Activated gamma-delta T cell (primary cell): ENCODE measurements around the gene DHRS7B.
A peak's percentile ranks its signal among the peaks of the same experiment; 100 is the strongest.
"Not testable (repeated sequence)": the region's sequence is repeated elsewhere in the genome, so short reads cannot be mapped to it uniquely, and the experiment has no call there.

Experiments
- DNase-seq: peaks from one replicate; lab custom pipeline; 2025; lab: John Stamatoyannopoulos, UW

Gene DHRS7B

GRCh38 chr17:21209511-21210175, 82.9 kb downstream of the DHRS7B start:
- no peak for DNase-seq

DNA sequence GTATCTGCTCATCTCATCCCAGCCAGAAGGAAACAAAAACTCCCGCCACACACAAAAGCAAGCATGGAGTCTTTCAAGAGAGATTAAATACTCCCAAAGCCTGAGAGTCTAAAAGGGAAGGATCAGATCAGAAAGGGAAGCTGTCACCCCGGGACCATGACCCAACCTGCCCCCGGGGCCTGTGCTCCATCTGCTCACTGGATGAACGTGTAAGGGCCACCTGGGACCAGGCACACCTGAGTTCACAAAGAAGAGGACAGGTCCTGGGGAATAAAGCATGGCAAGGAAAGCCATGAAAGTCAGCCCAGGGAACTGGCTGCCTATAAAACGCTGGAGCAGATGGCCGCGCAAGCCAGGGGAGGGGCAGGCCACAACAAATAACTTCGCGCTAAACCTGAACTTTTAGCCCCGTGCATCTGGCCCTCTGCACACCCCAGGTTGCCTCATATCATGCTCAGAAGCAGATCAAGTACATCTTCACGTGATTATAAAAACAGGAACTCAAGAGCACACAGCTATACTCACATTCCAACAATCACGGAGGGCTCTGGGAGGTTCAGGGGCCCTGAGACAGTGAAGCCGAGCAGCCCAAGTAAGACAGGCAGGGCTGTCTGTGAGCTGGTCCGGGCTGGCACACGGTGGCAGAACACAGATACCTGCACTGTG, 83.8 kb downstream of the DHRS7B start:
- no peak for DNase-seq

DNA sequence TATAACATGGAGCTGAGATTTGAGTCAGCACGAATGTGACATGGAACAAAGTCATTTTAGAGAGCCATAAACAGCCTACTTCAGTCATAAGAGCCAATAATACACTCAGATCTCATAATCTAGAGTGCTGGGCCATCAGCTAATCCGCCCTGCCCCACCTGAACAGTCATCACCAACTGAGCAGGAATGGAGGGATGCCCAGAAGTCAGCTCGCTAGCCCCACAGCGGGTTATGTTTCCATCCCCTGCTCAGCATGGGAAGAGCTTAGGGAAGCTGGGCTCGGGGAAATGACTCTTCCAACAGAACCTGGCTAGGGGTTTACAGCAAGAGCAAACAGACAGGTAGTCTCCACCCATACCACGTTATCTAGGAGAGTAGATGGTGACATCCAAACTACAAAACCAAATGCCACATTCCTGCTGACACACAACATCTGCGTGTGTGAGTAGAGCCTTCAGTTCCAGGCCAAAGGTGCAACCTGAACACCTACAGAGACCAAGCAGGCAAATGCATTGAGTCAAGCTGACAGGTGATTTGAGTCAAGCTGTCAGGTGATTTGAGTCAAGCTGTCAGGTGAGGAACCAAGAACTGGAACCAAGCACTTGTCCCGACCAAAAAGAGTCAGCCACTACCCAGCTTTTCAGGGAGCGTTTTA, 85.2 kb downstream of the DHRS7B start:
- DNase-seq, result no peak

DNA sequence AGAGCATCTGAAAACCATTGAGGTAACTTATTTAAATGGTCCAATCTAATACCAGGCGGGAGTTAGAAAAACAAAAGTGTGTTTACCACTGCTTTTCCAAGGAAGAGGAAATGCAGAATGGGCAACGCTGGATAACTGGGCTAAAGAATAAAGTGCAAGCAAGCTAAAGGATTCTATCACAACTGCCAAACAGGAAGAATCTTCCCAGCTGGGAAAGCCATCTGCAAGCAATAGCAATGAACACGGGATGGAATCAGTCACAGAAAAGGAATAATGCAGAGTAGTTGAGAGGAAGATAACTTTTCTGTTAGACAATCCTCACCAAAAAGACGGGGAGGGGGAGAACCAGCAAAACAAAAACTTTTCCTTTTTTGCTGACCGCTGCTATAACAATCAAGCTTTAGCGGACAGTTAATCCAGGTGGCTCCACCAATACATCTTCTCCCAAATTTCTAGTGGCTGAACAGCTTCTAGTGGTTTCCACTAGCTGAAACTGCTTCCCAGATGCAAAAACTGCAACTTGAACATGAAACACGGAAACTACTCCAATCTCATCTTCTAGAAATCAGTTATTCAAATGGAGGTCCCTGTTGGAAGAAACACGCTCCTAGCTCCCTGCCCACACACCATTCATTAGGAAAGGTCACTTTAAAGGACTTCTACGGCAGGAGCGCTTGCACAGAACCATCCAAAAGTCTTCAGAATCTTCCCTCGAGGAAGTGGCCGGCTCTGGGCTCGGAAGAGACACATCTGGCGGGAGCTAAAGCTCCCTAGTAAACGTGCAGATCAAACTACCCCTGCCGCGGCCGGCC, 86.3 kb downstream of the DHRS7B start:
- DNase-seq, result no peak

DNA sequence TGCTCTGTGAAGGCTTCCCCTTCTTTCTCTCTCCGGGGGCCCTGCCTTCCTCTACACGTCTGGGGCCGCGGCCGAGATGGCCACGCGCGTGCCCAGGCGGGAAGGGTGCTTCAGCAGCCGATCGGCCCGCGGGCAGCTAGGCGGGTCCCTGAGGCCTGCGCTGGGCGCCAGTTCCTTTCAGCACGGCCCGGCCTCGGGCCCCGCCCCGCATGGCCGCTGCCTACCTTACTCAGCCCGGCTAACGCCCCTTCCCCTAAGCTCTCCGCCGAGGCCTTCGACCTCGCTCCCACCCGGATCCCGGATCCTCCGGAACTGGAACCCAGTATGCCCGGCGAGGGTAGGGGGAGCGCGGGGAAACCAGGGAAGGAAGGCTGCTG, 86.9 kb downstream of the DHRS7B start:
- no peak for DNase-seq

DNA sequence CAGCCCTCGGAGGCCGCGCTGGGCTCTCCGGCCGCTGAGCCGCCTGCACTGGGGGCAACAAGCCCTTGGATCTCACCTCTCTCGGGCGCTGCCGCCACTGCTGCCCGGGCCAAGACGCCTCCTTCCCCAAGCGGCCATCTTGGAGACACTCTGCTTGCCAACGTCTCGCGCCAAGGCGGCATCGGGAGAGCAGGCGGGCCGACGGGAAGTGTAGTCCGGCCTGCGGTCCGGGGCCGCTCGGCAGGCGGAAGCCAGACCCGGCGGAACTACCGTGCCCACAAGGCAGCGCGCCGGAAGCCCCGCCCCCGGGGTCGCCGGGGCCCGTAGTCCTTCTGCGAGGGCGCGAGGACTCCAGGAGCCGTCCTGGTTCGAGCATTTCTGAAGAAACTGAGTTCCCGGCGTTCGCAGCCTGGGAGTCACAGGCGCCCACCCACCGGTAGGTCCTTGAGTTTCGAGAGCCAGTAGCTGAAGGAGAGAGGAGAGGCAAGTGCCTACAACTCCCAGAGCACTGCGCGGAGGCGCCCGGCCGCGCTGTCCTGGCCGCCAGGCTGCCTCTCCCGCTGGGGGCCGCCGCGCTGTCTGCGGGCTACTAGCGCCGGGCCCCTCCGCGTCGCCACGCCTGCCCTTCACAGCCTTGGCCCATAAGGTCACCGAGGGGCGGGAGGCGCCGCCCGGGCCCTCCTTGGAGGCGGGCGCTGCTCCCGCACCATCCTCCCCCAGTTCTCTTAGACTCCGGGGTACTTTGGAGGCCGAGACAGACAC, 87.4 kb downstream of the DHRS7B start, which contains the start of gene TMEM11:
TSS of gene TMEM11 (minus strand) at position 147 of the 762 bp plus-strand sequence. CDS start at position 138, 9 bp downstream.
- DNase-seq, result peak; percentile 91

DNA sequence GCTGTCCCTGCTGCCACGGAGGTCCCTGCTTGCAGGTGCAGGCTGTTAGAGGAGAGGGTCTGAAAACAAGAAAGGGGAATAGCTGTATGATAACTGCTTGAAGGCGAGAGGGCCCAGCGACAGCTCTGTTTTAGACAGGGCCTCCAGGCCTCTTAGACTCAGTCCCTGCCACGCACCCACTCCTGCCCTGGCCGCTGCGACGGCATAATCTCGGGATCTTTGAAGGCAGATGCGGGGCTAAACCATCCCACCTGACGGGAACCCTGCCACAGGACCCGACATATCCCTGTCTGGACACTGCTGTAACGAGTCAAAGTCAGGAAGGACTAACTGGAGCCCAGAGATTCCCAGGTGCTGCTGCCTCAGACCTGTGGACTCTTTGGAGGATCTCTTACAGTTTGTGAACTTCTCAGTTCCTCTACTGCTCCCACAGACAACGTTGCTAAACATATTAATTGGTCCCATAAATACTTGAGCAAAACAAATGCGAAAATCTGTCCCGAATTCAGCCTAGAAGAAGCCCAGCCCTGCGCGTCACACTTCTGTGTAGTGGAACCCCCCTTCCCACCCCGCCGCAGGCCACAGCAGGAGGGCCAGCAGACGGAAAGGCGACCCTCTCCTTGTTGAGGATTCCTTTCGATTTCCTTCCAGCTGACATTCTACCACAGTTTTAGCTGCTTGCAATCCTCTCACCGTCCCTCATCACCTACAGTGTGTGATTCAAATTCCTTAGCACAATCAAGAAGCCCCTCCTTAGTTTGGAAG, 88.2 kb downstream of the DHRS7B start:
- no peak for DNase-seq

DNA sequence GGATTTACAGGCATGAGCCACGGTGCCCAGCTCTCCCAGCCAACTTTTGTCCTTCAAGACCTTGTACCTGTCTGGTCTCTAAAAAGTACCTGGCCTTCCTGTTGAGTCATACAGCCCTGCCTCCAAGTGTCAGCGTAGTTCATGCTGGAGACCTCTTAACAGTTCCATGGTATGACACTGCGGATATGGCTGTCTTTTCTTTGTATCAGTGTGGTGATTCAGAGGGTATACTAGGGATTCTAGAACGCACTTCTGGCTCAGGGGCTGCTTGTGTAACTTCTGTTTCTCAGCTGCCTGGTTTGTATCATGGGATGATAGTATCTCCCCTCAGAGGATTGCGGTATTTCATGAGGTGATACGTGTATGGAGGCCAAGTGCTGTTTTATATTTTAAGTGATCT, 89.2 kb downstream of the DHRS7B start:
- DNase-seq, result no peak

GRCh38 chr17:21217346-21217745, 90.6 kb downstream of the DHRS7B start:
- DNase-seq, result no peak

DNA sequence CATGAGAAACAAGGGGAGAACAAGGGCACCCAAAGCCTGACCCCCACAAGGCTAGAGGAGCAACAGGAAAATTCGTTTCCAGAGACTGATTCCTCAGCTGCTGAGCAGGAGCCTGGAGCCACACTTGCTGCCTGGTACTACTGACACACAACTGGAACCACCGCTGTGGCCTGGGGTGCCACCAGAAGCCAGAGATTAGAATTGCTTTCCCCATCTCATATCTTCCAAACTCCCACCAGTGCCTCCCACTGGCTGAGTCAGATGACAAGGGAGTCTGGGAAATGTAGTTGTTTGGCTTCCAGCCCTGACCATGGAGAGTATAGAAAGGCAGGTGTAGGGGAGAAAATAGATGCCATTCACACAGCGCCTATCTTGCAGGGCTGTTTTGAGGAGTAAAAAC, 91.3 kb downstream of the DHRS7B start:
- no peak for DNase-seq

DNA sequence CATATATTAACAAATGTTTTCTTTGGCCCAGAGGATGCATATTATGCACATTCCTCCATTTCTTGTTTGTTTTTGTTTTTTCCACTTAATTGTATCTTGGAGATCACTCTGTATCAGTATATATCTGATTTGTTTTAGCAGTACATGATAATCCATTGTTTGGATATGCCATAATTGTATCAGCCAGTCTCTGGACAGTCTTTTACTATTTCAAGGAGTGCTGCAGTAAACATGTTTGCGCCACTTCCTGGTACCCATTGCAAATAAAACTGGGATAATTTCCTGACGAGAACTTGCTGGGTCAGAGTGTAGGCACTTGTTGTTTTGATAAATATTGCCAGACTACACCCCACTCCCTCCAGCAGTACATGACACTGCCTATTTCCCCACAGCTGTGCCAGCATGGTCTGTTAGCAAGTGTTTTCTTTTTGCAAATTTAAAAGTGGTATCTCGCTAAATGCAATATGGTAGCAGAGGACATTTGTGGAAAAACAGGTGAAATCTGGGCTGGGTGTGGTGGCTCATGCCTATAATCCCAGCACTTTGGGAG, 92.1 kb downstream of the DHRS7B start:
- DNase-seq, result no peak

GRCh38 chr17:21223086-21223485, 96.3 kb downstream of the DHRS7B start:
- DNase-seq, result no peak

GRCh38 chr17:21227277-21227676, 100.5 kb downstream of the DHRS7B start:
- not testable (repeated sequence) for DNase-seq

DNA sequence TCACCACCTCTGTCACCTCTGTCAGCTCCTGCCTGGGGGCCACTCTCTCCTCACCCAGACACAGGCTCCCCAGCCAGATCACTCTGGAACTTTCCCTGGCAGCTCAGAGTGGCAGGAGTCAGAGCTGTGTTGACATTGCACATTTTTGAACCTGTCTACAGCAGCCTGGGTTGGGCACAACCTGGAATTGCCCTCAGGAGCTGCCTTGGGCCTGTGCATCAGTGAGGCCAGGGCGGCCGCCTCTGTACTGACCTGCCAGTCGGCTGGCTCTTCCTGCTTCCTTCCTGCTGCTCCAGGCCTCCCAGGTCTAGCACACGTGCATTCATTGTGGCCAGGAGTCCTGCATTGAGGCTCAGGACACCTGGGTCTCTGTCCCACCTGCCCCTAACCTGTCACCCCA, 101.3 kb downstream of the DHRS7B start:
- no peak for DNase-seq

- no peak for DNase-seq
These were observed 102.1 kb downstream of the DHRS7B start for GRCh38 chr17:21228845-21229244.

GRCh38 chr17:21231533-21231932, 104.8 kb downstream of the DHRS7B start:
- DNase-seq, result no peak

GRCh38 chr17:21232033-21232749, 105.4 kb downstream of the DHRS7B start:
- no peak for DNase-seq

GRCh38 chr17:21233581-21234347, 107.0 kb downstream of the DHRS7B start:
- no peak for DNase-seq

DNA sequence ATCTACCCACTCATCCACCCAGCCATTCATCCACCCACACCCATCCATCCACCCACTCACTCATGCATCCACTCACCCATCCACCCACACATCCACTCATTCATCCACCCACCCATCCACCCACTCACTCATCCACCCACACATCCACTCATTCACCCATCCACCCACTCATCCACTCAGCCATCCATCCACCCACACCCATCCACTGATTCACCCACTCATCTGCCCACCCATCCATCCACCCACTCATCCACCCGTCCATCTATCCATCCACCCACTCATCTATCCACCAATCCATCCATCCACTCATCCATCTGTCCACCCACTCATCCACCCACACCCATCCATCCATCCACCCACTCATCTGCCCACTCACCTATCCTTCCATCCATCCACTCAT, 109.2 kb downstream of the DHRS7B start:
- no peak for DNase-seq
